ENCODE measurements around the gene CST6. TPM values are rescaled to one million over a fixed set of nuclear protein-coding genes. Genes with fewer than 3 reads are reported as not detected.

The CST6 gene
- total and polyA plus RNA-seq, 2 of the 13 experiments (the other 11 are each of a cell fraction or from before 2014, with no cell fraction given): not detected

GRCh38 chr11:66051766-66052663 is 40.2 kb downstream of the CST6 start, which contains the start of gene SF3B2 (continued):
- peak; percentile 90 for TF ChIP-seq HCFC1 (IDR thresholded peaks at IDR 0.05; ENCODE audit: low read depth, low read length)
- TF ChIP-seq HOXA9 (CRISPR knock-in tag; IDR thresholded peaks at IDR 0.05; ENCODE audit: borderline replicate concordance): no peak
- peak; percentile 53 for TF ChIP-seq ZSCAN9 (CRISPR knock-in tag; IDR thresholded peaks at IDR 0.05; ENCODE audit: borderline replicate concordance)
- 0 out of 2 replicates have a peak, but pooled peaks have one; percentile 72 for TF ChIP-seq ZNF510 (CRISPR knock-in tag; IDR thresholded peaks at IDR 0.05; ENCODE audit: low read depth)
- TF ChIP-seq ATRX (CRISPR knock-in tag; IDR thresholded peaks at IDR 0.05; ENCODE audit: borderline replicate concordance): no peak
- TF ChIP-seq, protein P1, sequence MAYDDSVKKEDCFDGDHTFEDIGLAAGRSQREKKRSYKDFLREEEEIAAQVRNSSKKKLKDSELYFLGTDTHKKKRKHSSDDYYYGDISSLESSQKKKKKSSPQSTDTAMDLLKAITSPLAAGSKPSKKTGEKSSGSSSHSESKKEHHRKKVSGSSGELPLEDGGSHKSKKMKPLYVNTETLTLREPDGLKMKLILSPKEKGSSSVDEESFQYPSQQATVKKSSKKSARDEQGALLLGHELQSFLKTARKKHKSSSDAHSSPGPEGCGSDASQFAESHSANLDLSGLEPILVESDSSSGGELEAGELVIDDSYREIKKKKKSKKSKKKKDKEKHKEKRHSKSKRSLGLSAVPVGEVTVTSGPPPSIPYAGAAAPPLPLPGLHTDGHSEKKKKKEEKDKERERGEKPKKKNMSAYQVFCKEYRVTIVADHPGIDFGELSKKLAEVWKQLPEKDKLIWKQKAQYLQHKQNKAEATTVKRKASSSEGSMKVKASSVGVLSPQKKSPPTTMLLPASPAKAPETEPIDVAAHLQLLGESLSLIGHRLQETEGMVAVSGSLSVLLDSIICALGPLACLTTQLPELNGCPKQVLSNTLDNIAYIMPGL (CRISPR knock-in tag; IDR thresholded peaks at IDR 0.05; ENCODE audit: borderline replicate concordance in 1 of 2, low read depth in 1 of 2): peak; percentile 84 to 90; a peak in 3 of 4 replicates
- TF ChIP-seq ZSCAN30 (CRISPR knock-in tag; IDR thresholded peaks at IDR 0.05): 0 out of 2 replicates have a peak, but pooled peaks have one; percentile 82
- peak; percentile 67; the same call in 1 of the 2 replicates for TF ChIP-seq ZNF557 (CRISPR knock-in tag; IDR thresholded peaks at IDR 0.05)
- peak; percentile 86; the same call in 1 of the 2 replicates for TF ChIP-seq SAFB2 (CRISPR knock-in tag; IDR thresholded peaks at IDR 0.05; ENCODE audit: borderline replicate concordance, low read depth)
- peak; percentile 86 for TF ChIP-seq NAIF1 (CRISPR knock-in tag; IDR thresholded peaks at IDR 0.05; ENCODE audit: borderline replicate concordance)
- no peak for TF ChIP-seq ZNF652 (CRISPR knock-in tag; IDR thresholded peaks at IDR 0.05; ENCODE audit: borderline replicate concordance, low read depth)
- TF ChIP-seq ZFAT (CRISPR knock-in tag; conservative IDR thresholded peaks at IDR 0.05): no peak
- TF ChIP-seq ASH2L (IDR thresholded peaks at IDR 0.05; ENCODE audit: insufficient read length, low read depth, low read length): peak; percentile 86
- TF ChIP-seq, protein P2, sequence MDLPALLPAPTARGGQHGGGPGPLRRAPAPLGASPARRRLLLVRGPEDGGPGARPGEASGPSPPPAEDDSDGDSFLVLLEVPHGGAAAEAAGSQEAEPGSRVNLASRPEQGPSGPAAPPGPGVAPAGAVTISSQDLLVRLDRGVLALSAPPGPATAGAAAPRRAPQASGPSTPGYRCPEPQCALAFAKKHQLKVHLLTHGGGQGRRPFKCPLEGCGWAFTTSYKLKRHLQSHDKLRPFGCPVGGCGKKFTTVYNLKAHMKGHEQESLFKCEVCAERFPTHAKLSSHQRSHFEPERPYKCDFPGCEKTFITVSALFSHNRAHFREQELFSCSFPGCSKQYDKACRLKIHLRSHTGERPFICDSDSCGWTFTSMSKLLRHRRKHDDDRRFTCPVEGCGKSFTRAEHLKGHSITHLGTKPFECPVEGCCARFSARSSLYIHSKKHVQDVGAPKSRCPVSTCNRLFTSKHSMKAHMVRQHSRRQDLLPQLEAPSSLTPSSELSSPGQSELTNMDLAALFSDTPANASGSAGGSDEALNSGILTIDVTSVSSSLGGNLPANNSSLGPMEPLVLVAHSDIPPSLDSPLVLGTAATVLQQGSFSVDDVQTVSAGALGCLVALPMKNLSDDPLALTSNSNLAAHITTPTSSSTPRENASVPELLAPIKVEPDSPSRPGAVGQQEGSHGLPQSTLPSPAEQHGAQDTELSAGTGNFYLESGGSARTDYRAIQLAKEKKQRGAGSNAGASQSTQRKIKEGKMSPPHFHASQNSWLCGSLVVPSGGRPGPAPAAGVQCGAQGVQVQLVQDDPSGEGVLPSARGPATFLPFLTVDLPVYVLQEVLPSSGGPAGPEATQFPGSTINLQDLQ (CRISPR knock-in tag; IDR thresholded peaks at IDR 0.05): no peak
- no peak for TF ChIP-seq ZNF17 (CRISPR knock-in tag; IDR thresholded peaks at IDR 0.05)
- no peak for TF ChIP-seq CHD4 (IDR thresholded peaks at IDR 0.05; ENCODE audit: borderline replicate concordance, low read length)
- 0 out of 2 replicates have a peak, but pooled peaks have one; percentile 91 for TF ChIP-seq MIER3 (CRISPR knock-in tag; IDR thresholded peaks at IDR 0.05; ENCODE audit: borderline replicate concordance)
- TF ChIP-seq, protein P3, sequence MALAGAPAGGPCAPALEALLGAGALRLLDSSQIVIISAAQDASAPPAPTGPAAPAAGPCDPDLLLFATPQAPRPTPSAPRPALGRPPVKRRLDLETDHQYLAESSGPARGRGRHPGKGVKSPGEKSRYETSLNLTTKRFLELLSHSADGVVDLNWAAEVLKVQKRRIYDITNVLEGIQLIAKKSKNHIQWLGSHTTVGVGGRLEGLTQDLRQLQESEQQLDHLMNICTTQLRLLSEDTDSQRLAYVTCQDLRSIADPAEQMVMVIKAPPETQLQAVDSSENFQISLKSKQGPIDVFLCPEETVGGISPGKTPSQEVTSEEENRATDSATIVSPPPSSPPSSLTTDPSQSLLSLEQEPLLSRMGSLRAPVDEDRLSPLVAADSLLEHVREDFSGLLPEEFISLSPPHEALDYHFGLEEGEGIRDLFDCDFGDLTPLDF (CRISPR knock-in tag; IDR thresholded peaks at IDR 0.05): peak; percentile 95
- TF ChIP-seq ZNF879 (CRISPR knock-in tag; IDR thresholded peaks at IDR 0.05): peak; percentile 75; the same call in 1 of the 2 replicates
- TF ChIP-seq POLR2G (IDR thresholded peaks at IDR 0.05; ENCODE audit: low read depth, low read length): peak; percentile 94
- TF ChIP-seq NCOA1 (CRISPR knock-in tag; IDR thresholded peaks at IDR 0.05): peak; percentile 26; the same call in 1 of the 2 replicates
- no peak for TF ChIP-seq ZNF382 (CRISPR knock-in tag; IDR thresholded peaks at IDR 0.05; ENCODE audit: borderline replicate concordance)

Measured in HepG2 (cell line).